ENCODE results near the gene SSH2.
"Not testable (repeated sequence)": the region's sequence is repeated elsewhere in the genome, so short reads cannot be mapped to it uniquely, and the experiment has no call there.

Gene SSH2

DNA sequence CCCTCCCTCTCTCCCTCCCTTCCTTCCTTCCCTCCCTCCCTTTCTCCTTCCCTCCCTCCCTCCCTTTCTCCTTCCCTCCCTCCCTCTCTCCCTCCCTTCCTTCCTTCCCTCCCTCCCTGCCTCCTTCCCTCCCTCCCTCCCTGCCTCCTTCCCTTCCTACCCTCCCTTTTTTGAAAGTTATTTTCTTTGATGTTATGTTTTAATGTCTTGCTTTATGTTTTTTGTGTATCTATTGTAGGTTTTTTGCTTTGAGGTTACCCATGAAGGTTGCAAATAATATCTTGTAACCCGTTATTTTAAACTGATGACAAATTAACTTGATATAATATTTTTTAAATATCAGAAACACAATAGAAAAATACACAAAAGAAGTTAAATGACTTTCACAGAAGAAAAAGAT, 96.2 kb downstream of the SSH2 start:
- DNase-seq: no peak

DNA sequence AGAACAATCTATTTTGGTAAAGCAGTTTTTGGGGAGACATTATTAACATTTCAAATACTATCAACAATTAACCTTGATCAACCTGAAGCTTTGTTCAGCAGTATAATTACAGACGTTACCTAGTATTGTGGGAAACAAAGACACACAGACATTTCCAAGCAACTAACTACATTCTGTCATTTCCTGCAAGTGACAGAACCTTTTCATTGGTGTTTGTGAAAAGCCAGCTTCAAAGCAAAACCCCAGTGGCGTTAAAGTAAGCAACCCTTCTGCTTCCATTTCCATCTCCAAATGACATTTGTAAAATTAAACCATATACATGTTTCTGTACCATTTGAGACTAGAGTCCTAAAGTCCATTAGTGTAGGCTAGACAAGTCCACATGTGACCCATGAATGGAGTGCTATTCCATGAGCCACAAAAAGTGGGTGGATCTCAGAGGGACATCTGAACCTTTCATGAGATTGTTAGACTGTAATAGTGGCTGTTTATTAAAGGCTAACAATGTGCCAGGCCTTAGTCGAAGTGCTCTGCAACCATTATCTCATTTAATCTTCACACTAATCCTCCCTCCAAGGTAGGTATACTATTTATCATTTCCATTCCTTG, 101.2 kb downstream of the SSH2 start:
- DNase-seq: no peak

DNA sequence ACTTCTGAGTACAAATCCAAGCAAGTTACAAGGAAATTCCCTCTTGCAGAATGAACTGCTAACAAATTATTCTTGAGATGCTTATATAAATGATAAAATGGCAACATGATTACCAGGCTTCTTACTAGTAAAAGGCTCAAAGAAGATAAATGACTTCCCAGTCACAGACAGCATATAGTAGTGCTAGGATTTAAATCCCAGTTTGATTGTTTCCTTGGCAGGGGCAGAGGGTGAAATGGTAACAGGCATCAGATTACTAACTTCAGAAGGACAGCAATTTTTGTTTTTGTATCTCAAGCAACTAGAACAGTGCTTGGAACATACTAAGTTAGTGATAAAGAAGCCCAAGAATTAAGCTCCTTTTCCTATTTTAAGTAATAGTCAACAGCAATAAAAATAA, 102.8 kb downstream of the SSH2 start:
- DNase-seq: no peak

DNA sequence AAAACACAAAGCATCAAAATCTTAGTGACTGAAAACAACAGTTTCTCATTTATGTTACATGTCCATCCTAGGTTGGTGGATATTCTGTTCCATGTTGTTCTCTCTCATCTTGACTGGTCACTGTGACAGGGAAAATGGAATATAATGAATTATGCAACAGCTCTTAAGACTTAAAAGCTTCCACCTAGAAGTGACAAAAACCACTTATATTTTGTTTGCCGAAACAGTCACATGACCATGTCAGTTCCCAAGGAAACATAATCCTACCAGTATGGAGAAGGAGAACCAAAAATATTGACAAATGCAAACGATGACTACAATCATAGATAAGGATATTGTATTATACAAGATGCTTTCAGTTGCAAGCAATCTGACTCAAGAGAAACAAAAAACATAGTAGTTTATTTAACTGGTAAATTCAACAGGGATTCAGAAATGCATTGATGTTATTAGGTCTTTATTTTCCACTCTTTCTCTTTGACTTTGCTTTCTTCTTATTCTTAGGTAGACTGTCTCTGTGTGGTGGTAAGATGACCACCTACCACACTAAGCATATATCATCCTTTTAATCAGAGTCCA, 103.8 kb downstream of the SSH2 start:
- no peak for DNase-seq

DNA sequence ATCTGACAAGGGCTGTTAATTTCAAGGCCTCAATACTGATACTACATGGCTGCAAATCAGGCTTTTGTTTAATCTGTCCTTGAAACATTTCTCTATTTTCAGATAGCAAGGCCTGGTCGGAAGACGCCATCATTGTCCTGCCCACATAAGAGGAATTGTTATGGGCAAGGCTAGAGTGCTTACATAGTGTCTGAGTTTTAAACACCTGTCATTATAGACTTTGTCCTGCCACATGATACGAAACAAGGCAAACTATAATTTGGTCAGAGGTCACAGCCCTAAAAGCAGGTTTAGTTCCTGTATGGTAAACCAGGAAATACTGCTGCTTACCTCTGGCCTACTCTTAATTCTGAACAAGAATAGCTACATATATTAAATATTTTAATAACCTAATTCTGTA, 104.4 kb downstream of the SSH2 start:
- DNase-seq: no peak

DNA sequence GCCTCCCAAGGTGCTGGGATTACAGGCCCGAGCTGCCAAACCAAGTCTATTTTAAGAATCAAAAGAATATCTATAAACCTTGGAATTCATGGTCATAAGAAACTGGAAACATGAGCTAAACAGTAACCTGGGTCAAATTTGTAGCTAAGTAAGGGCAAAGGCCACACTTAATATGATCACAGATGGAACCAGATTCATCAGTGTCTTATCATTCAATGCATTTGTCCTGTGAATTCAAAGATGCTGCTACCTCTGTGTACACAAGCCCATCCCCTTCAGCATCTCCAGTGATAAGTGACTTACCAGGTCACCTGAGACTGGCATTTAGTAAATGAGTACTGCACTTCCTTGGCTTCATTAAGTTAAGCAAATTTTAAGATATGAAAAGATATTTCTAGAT, 108.1 kb downstream of the SSH2 start:
- DNase-seq: no peak

DNA sequence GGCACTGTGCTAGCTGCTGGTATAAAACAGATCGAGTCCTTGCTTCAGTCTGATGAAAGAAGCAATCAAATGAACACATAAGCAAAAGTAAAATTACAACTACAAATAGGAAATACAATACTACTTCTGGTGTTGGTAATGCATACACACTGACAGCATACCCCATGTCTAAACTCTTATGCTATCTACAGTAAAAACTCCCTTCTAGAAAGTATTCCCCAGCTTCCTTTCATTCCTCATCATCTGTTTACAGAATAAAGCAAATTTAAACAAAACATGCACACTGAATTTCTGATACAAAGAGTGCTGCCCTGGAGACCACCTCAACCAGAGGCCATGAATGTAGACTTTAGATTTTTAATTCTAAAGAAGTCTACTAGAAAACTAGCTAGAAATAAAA, 109.6 kb downstream of the SSH2 start:
- DNase-seq: no peak

DNA sequence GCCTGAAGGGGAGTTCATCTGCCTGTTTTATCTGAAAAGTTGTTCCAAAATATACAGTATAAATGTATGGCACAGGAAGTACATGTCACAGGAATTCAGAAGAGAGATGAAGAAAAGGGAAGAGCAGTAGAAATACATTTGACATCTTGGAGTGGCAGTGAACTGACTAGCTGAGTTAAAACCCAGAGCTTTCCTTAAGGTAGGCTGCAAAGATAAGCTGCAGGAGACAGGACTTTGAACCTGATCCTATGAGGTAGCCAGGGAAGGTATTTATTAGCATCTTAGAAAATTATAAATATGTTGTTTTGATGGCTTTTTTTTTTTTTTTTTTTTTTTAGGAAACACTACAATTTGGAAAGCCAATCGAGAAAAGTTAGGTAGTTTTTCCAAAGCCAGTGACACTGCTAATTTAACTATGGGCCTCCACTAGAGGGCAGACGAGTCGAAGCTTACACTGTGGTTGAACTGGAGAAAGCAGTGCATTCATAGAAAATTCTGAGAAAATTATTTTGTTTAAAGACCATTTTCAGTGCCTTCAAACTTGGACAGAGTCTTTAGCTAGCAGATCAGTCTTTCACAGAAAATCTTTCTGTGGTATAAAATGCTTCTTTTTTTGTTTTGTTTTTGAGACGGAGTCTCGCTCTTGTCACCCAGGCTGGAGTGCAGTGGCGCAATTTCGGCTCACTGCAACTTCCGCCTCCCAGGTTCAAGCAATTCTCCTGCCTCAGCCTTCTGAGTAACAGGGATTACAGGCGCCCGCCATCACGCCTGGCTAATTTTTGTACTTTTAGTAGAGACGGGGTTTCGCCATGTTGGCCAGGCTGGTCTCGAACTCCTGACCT, 122.3 kb downstream of the SSH2 start:
- DNase-seq: no peak

DNA sequence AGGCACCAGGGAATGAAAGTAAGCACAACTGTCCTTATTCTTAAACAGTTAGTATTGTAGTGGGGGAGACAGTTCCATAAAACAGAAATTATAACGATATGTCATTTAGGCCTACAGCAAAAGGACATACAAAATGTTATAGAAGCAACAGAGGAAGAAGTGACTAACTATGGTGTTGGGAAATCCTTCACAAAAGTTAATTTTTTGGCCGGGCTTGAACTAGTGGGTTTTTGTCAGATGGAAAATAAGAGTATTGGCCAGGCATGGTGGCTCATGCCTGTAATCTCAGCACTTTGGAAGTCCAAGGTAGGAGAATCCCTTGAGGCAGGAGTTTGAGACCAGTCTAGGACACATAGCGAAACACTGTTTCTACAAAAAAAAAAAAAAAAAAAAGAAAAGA, 127.8 kb downstream of the SSH2 start:
- no peak for DNase-seq

DNA sequence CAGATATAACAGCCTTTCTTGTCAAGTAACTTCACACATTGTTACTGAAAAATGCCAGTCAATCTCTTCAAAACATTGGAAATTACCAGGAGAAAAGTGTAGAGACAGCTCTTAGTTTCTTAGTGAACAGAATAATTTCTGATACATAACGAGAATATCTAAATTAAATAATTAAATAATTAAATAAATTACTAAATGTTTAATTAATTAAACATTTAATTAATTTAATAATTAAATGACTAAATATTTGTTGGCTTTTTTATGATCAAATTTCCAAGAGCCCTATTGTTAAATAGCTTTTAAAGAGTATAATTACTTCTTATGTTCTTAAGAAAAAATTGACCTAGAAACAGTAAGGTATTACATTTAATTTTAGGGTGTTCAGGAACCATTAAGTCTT, 129.6 kb downstream of the SSH2 start:
- DNase-seq: no peak

DNA sequence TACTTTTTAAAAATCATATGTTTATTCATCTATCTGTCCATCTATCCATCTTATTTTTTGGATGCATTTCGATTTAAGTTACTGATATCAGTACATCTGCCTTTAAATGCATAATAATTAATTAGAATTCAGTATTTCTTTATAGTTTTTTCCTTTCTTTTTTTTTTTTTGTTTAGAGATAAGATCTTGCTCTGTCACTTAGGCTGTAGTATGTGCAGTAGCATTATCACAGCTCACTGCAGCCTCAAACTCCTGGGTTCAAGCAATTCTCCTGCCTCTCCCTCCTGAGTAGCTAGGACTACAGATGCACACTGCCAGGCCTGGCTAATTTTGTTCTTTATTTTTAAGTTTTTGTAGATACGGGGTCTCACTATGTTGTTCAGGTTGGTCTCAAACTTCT, 133.4 kb downstream of the SSH2 start:
- no peak for DNase-seq

DNA sequence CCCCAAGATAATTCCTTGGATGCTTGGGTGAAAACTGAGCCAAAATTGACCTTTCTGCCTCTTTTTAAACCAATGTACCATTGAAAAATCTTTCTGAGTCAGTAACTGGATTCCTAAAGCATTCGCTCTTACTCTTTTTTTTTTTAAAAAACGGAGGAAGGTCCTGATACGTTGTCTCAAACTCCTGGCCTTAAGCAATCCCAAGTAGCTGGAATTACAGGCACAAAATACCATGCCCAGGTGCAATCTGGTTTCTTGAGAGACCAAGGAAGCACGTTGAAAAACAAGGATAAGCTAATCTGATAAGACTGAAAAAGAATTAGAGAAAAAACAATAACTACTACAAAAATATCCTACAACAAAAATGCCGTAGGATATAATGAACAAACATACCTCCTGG, 136.5 kb downstream of the SSH2 start:
- DNase-seq: no peak

DNA sequence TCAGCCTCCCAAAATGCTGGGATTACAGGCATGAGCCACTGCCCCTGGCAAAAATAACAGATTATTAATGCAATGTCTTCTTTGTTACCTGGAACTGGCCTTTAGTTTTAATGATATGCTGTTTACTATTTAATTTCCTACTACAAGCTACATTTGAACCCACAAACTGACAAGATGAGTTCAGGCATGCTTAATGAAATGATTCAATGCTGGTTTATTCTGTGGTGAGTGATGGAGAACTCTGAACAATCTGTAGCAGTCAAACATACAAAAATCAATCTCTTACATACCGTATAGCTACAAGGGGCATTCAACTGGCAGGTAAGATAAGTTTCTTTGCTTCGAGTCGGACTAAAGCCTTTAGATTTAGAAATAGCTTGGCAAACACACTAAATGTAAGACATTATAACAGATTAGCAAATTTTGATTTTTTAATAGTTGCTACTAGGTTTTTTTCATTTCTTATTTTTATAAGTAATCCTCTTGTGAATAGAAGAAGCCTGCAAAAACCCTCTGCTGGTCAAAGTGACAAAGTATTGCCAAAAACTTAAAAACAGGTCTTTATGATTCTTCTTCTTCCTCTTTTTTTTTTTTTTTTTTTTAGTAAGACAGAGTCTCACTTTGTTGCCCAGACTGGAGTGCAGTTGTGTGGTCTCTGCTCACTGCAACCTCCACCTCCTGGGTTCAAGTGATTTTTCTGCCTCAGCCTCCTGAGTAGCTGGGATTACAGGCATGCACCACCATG, 138.5 kb downstream of the SSH2 start:
- DNase-seq: no peak

DNA sequence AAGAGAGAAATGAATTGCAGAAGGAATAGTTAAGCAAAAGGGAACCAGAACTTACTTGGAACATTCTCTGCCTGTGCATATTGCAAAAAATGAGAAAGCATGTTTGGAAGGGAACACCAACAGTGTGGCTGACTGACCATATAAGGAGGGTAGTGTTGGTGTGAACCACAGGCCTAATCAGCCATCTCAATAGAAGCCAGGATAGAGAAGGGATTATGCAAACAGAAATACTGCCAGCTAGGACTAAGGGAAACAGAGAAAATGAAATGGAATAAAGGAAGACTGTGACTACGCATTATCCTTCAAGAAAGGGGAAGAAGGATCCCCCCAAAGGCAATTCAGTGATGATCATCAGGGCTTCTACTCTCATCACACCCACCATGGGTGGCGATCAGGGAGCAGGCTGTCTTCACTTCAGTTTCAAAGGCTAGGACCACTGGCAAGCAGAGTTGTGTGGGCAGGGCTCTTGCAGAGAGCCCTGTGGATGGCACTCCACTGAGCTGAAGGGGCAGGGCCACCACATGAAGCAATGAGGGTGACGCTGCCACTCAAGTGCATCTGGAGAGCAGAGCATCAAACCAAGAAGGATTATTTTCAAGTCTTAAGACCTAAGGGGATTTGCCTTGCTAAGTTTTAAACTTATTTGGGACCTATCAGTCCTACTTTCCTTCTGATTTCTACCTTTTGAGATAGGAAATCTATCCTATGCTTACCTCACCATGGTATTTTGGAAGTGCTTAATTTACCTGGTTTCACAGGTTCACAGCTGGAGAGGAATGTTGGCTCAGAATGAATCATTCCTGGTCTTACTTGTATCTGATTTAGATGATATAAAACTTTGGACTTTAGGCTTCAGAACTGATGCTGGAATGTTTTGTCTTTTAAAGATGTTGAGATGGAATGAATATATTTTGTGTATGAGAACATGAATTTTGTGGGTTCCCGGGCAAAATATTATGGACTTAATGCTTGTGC, 140.5 kb downstream of the SSH2 start:
- DNase-seq: no peak

DNA sequence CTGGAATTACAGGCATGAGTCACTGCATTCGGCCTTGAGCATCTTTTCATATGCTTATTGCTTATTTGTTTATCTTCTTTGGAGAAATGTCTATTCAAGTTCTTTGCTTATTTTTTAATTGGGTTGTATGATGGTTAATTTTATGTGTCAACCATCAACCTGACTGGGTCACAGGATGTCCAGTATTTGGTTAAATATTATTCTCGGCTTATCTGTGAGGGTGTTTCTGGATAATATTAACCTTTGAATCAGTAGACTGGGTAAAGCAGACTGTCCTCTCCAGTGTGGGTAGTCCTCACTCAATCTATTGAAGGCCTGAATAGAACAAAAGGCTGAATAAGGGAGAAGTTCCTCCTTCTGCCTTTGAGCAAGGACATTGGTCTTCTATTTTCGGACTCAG, 142.0 kb downstream of the SSH2 start:
- no peak for DNase-seq

DNA sequence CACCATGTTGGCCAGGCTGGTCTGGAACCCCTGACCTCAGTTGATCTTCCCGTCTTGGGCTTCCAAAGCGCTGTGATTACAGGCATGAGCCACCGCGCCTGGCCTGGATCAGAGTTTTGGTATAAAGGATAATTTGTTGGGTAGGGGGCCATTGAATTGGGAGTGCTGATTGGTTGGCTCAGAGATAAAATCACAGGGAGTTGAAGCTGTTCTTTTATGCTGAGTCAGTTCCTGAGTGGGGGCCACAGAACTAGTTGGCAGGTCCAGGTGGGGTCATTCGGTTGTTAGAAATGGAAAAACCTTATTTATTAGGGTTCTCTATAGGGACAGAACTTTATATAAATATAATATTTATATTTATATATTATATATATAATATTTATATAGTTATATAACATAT, 147.1 kb downstream of the SSH2 start:
- no peak for DNase-seq

DNA sequence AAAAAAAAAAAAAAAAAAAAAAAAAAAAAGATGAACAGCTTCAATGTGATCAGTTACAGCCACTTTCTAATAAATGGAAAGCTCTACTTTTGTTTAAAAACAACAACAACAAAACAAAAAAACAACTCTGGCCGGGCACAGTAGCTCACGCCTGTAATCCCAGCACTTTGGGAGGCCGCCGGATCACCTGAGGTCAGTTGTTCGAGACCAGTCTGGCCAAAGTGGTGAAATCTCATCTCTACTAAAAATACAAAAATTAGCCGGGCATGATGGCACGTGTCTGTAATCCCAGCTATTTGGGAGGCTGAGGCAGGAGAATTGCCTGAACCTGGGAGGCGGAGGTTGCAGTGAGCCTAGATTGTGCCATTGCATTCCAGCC, 150.2 kb downstream of the SSH2 start:
- not testable (repeated sequence) for DNase-seq

DNA sequence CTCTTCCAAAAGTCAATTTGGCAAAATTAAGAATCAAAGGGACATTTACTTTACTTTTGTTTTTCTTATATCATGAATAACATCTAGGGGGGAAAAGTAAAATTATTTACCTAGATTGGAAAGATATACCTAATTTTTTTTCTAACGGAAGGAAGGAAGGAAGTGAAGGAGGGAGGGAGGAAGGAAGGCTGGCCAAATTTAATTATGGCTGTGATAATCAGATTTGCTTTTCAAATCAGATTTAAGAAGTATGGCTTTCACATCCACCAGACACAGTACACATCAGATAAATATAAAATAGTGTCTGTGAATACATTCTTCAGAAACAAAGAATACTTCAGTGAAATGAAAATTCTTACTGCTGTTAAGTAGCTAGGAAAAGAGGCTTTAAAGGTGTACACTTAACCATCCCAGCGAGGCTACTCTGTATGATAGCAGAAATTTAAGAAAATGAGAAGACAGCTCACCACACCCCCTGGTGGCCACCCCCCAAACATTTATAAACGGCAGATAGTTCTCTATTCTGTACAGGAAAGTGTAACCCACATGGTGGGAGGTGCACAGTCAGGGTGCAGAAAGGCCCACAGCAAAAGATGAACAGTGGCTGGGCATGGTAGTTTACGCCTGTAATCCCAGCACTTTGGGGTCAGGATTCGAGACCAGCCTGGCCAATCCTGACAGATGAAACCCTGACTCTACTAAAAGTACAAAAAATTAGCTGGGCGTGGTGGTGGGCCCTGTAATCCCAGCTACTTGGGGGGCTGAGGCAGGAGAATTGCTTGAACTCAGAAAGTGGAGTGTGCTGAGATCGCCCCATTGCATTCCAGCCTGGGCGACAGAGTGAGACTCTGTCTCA, 150.8 kb downstream of the SSH2 start:
- no peak for DNase-seq

DNA sequence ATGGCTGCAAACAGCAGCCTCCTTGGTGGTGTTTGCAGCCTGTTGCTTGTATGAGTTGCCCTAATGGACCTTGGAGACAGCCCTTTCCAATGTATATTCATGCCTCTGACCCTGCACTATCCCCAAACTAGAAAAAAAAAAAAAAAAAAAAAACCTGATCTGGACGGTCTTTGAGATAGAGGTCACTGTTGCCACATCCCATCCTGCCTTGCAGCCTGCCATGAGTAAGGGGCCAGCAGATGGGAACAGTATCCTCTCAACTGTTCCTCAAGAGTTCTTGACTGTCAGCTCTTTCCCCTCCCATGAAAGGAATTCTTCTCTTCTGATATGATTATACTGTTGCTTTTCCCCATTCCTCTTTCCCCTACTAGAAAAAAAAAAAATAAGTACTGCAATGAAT, 152.4 kb downstream of the SSH2 start:
- DNase-seq: no peak

DNA sequence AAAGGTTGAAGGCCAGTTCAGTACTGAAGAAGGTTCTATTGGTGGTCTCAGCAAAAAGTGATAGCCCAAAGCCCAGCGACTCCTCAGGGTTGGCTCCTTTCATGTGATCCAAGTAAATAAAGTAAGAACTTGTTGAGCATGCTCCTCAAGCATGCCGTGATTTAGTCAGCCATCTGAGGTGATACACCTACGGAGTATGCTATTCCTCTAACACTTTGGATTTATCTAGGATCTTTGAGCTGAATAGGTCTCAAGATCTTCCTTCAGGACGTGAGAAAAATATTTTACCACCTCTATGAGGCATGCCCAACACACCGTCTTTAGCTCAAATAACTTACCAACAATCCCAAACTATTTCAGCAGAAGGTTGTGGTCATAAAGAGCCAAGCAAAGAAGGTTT, 154.0 kb downstream of the SSH2 start:
- DNase-seq: no peak

DNA sequence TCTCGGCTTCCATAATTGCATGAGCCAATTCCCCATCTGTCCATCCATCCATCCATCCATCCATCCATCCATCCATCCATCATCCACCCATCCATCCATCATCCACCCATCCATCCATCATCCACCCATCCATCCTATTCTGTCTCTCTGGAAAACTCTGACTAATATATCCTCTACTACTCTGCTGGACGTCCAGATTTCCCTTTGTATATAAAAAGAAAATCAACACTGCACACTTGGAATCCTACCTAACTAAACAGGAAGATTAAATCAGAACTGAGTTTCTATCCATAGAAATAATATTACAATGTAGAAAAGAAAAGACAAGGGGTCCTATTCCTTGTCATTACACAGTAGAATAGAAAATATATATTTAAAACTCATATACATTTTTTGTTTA, 157.0 kb downstream of the SSH2 start:
- DNase-seq: no peak

DNA sequence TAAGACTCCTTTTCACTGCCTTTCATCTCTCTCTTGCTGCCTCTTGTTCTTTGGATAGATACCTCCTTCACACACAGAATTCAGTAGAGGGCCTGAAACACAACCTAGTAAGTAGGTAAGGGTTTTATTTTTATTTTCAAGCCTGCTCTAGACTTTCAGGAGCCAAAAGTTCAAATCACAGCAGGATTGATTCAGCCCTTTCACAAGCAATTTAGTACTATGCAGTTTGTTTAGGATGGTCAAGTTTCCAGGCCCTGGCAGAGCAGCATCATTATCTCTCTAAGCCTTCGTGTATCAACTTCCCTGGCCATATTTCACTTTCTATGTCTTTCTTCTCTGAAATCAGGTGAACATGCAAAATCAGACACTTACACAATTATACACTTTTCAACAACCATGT, 158.5 kb downstream of the SSH2 start:
- DNase-seq: no peak

Data from activated gamma-delta T cell (primary cell).